Measurements from ENCODE around the gene HOXB3.

GRCh38 chr17:48586355-48587258, 3.4 kb downstream of the HOXB3 start:
- TF ChIP-seq EZH2 (IDR thresholded peaks at IDR 0.05; ENCODE audit: low read length) (no peak), CTCF (optimal IDR thresholded peaks at IDR 0.05 in 1 of 3, IDR thresholded peaks at IDR 0.05 in 1 of 3, conservative IDR thresholded peaks at IDR 0.05 in 1 of 3; ENCODE audit: extremely low read depth in 1 of 3, insufficient read depth in 2 of 3, low read length in 3 of 3) (no peak)
